ENCODE data around the gene OR4D1. TPM values are rescaled to one million over a fixed set of nuclear protein-coding genes. Genes with fewer than 3 reads are reported as not detected.

The OR4D1 gene
- total and polyA plus RNA-seq, 2 of the 13 experiments (the other 11 are each of a cell fraction or from before 2014, with no cell fraction given), result not detected

DNA sequence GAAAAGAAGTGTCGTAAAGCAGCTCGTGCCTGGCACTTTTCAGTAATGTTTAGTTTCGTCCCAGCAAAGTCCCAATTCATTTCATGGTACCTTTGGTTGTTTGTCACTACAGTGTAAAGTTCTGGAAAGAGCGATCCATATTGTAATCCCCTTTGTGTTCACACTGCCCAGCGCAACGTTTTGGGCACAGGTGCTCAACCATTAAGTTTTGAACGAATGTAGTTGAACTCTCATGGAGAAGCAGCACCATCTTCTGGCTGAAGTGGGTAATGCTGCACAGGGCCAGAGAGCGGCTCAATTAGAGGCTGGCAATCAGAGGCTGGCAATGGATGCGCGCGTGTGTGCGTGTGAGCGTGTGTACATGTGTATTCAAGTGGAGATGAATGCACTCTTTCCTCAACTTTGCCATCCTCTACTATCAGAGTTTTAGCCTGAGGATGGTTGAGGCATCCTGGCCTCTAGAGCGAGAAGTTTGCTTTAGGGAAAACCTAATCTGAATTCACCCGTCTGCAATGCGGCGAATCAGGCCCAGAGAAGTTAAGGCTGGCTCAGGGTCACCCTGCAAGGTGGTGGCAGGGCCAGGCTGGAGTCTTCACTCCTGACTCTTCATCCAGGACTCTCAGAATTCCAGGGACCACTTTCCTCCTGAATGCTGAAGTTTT is 35.1 kb upstream of the OR4D1 start (continued):
- TF ChIP-seq MIXL1 (CRISPR knock-in tag; IDR thresholded peaks at IDR 0.05) (peak; percentile 86), ZSCAN29 (CRISPR knock-in tag; conservative IDR thresholded peaks at IDR 0.05) (0 out of 2 replicates have a peak, but pooled peaks have one; percentile 37), ZNF605 (CRISPR knock-in tag; IDR thresholded peaks at IDR 0.05) (peak; percentile 44; the same call in 1 of the 2 replicates), SAP130 (CRISPR knock-in tag; IDR thresholded peaks at IDR 0.05; ENCODE audit: low read depth) (0 out of 2 replicates have a peak, but pooled peaks have one; percentile 21), NR2C2 (CRISPR knock-in tag; IDR thresholded peaks at IDR 0.05; ENCODE audit: borderline replicate concordance) (0 out of 2 replicates have a peak, but pooled peaks have one; percentile 26), ZNF557 (CRISPR knock-in tag; IDR thresholded peaks at IDR 0.05) (no peak), ZBTB7A (CRISPR knock-in tag; IDR thresholded peaks at IDR 0.05) (no peak), TEAD2 (CRISPR knock-in tag; IDR thresholded peaks at IDR 0.05) (no peak), NR2F2 (IDR thresholded peaks at IDR 0.05; ENCODE audit: borderline replicate concordance, low read depth) (no peak), ZNF768 (CRISPR knock-in tag; IDR thresholded peaks at IDR 0.05) (no peak), ETV5 (CRISPR knock-in tag; IDR thresholded peaks at IDR 0.05; ENCODE audit: borderline replicate concordance) (no peak), ZNF850 (CRISPR knock-in tag; conservative IDR thresholded peaks at IDR 0.05) (no peak), SKI (IDR thresholded peaks at IDR 0.05; ENCODE audit: partially characterized antibody) (no peak), ZNF652 (CRISPR knock-in tag; IDR thresholded peaks at IDR 0.05; ENCODE audit: borderline replicate concordance, low read depth) (no peak), REPIN1 (CRISPR knock-in tag; IDR thresholded peaks at IDR 0.05; ENCODE audit: borderline replicate concordance, low read depth) (0 out of 2 replicates have a peak, but pooled peaks have one; percentile 30), ZSCAN12 (CRISPR knock-in tag; IDR thresholded peaks at IDR 0.05) (no peak)
- TF ChIP-seq, protein P1, sequence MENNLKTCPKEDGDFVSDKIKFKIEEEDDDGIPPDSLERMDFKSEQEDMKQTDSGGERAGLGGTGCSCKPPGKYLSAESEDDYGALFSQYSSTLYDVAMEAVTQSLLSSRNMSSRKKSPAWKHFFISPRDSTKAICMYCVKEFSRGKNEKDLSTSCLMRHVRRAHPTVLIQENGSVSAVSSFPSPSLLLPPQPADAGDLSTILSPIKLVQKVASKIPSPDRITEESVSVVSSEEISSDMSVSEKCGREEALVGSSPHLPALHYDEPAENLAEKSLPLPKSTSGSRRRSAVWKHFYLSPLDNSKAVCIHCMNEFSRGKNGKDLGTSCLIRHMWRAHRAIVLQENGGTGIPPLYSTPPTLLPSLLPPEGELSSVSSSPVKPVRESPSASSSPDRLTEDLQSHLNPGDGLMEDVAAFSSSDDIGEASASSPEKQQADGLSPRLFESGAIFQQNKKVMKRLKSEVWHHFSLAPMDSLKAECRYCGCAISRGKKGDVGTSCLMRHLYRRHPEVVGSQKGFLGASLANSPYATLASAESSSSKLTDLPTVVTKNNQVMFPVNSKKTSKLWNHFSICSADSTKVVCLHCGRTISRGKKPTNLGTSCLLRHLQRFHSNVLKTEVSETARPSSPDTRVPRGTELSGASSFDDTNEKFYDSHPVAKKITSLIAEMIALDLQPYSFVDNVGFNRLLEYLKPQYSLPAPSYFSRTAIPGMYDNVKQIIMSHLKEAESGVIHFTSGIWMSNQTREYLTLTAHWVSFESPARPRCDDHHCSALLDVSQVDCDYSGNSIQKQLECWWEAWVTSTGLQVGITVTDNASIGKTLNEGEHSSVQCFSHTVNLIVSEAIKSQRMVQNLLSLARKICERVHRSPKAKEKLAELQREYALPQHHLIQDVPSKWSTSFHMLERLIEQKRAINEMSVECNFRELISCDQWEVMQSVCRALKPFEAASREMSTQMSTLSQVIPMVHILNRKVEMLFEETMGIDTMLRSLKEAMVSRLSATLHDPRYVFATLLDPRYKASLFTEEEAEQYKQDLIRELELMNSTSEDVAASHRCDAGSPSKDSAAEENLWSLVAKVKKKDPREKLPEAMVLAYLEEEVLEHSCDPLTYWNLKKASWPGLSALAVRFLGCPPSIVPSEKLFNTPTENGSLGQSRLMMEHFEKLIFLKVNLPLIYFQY (CRISPR knock-in tag; IDR thresholded peaks at IDR 0.05; ENCODE audit: borderline replicate concordance), result no peak
- TF ChIP-seq, protein P2, sequence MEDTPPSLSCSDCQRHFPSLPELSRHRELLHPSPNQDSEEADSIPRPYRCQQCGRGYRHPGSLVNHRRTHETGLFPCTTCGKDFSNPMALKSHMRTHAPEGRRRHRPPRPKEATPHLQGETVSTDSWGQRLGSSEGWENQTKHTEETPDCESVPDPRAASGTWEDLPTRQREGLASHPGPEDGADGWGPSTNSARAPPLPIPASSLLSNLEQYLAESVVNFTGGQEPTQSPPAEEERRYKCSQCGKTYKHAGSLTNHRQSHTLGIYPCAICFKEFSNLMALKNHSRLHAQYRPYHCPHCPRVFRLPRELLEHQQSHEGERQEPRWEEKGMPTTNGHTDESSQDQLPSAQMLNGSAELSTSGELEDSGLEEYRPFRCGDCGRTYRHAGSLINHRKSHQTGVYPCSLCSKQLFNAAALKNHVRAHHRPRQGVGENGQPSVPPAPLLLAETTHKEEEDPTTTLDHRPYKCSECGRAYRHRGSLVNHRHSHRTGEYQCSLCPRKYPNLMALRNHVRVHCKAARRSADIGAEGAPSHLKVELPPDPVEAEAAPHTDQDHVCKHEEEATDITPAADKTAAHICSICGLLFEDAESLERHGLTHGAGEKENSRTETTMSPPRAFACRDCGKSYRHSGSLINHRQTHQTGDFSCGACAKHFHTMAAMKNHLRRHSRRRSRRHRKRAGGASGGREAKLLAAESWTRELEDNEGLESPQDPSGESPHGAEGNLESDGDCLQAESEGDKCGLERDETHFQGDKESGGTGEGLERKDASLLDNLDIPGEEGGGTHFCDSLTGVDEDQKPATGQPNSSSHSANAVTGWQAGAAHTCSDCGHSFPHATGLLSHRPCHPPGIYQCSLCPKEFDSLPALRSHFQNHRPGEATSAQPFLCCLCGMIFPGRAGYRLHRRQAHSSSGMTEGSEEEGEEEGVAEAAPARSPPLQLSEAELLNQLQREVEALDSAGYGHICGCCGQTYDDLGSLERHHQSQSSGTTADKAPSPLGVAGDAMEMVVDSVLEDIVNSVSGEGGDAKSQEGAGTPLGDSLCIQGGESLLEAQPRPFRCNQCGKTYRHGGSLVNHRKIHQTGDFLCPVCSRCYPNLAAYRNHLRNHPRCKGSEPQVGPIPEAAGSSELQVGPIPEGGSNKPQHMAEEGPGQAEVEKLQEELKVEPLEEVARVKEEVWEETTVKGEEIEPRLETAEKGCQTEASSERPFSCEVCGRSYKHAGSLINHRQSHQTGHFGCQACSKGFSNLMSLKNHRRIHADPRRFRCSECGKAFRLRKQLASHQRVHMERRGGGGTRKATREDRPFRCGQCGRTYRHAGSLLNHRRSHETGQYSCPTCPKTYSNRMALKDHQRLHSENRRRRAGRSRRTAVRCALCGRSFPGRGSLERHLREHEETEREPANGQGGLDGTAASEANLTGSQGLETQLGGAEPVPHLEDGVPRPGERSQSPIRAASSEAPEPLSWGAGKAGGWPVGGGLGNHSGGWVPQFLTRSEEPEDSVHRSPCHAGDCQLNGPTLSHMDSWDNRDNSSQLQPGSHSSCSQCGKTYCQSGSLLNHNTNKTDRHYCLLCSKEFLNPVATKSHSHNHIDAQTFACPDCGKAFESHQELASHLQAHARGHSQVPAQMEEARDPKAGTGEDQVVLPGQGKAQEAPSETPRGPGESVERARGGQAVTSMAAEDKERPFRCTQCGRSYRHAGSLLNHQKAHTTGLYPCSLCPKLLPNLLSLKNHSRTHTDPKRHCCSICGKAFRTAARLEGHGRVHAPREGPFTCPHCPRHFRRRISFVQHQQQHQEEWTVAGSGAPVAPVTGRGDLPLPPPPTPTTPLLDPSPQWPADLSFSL (CRISPR knock-in tag; IDR thresholded peaks at IDR 0.05), result no peak
- TF ChIP-seq, protein P3, sequence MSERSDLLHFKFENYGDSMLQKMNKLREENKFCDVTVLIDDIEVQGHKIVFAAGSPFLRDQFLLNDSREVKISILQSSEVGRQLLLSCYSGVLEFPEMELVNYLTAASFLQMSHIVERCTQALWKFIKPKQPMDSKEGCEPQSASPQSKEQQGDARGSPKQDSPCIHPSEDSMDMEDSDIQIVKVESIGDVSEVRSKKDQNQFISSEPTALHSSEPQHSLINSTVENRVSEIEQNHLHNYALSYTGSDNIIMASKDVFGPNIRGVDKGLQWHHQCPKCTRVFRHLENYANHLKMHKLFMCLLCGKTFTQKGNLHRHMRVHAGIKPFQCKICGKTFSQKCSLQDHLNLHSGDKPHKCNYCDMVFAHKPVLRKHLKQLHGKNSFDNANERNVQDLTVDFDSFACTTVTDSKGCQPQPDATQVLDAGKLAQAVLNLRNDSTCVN (CRISPR knock-in tag; IDR thresholded peaks at IDR 0.05; ENCODE audit: borderline replicate concordance), result 0 out of 2 replicates have a peak, but pooled peaks have one; percentile 44

Measured in HepG2 (cell line).